Colonic mucosa (tissue), 4 donors: Measurements from ENCODE around the gene PPARA. TPM values are rescaled to one million over a fixed set of nuclear protein-coding genes. Genes with fewer than 3 reads are reported as not detected.

ENCODE experiments used
- DNase-seq: peaks from one replicate; pipeline ENCODE4 v3.0.0-alpha.2; 2020
- H3K27ac ChIP-seq: fragments of 200-600 bp; one replicate; pipeline ENCODE4 v1.8.0; 2021
- H3K27me3 ChIP-seq: fragments of 200-600 bp; one replicate; pipeline ENCODE4 v1.8.0; 2021
- H3K36me3 ChIP-seq: fragments of 200-600 bp; one replicate; pipeline ENCODE4 v1.8.0; 2021
- H3K4me1 ChIP-seq: fragments of 200-600 bp; one replicate; pipeline ENCODE4 v1.8.0; 2021; ENCODE audit warnings: mild to moderate bottlenecking
- H3K4me3 ChIP-seq: fragments of 200-600 bp; one replicate; pipeline ENCODE4 v1.8.0; 2021
- H3K9ac ChIP-seq, 2 donors: one replicate each; pipeline ENCODE4 v1.7.0; 2013; ENCODE audit warnings: control low read depth in 2 of 2, low read depth in 2 of 2, low read length in 2 of 2
- H3K9me3 ChIP-seq: fragments of 200-600 bp; one replicate; pipeline ENCODE4 v1.8.0; 2021
- intact Hi-C: fragments of 100-400 bp; cut with DNase I; formaldehyde crosslinking; loops from one replicate; pipeline ENCODE4 v1.14.1; 2022
- total RNA-seq, 2 donors: library from RNA; stranded (reverse); fragmentation: NEBNext Ultra II Directional in 1 of 2; extraction: Animal tissue kit (Norgen Biotek cat#: 25700) in 1 of 2; gene quantifications; one replicate each; pipeline ENCODE4 v1.2.1, GENCODE V29; 2021
- TF ChIP-seq, protein P1 (sequence below): fragments of 200-600 bp; IDR thresholded peaks from one replicate; pipeline ENCODE4 v1.8.0; 2022; ENCODE audit warnings: antibody characterized with exemption, mild to moderate bottlenecking
- donor health status: healthy.
- donor health status: DM: no; HTN: no; CAD: no.
- donor health status: DM: no; HTN: no; CAD: no.

Gene PPARA
- total RNA-seq, 2 donors from 2014 or later = 59.8 to 74.8 TPM

DNA sequence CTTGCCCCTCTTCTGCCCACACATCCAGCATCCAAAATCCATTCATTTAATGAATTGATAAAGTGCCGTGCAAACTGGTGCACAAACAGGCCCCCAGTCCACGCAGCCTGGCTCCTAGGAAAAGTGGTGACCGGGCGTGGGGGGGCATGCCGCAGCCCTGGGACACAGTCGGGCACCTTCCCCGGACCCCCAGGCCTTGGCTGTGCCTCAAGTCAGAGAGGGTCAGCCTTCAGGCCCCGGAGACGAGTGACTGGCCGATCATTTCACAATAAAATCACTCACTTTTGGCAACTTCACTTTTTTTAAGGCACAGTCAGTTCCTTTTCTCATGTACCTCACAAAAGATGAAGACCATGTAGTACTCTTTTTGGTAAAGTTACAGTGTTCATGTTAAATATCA lies 91.8 kb downstream of the PPARA start:
- Histone ChIP-seq H3K27me3 (no peaks in the 10 kb centered on the region), H3K4me3 (no peak overlapping the region), H3K27ac (no peak overlapping the region), H3K36me3 (no peaks in the 10 kb centered on the region), H3K4me1 (no peaks in the 10 kb centered on the region), H3K9me3 (no peaks in the 10 kb centered on the region), H3K9ac (no peak overlapping the region)
- intact Hi-C loops = loop anchor here (10.0 kb wide), 1 partner anchor 117 kb away; no protein-coding TSS in a partner anchor
- DNase-seq = no peak
- TF ChIP-seq, protein P1, sequence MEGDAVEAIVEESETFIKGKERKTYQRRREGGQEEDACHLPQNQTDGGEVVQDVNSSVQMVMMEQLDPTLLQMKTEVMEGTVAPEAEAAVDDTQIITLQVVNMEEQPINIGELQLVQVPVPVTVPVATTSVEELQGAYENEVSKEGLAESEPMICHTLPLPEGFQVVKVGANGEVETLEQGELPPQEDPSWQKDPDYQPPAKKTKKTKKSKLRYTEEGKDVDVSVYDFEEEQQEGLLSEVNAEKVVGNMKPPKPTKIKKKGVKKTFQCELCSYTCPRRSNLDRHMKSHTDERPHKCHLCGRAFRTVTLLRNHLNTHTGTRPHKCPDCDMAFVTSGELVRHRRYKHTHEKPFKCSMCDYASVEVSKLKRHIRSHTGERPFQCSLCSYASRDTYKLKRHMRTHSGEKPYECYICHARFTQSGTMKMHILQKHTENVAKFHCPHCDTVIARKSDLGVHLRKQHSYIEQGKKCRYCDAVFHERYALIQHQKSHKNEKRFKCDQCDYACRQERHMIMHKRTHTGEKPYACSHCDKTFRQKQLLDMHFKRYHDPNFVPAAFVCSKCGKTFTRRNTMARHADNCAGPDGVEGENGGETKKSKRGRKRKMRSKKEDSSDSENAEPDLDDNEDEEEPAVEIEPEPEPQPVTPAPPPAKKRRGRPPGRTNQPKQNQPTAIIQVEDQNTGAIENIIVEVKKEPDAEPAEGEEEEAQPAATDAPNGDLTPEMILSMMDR = no peak

DNA sequence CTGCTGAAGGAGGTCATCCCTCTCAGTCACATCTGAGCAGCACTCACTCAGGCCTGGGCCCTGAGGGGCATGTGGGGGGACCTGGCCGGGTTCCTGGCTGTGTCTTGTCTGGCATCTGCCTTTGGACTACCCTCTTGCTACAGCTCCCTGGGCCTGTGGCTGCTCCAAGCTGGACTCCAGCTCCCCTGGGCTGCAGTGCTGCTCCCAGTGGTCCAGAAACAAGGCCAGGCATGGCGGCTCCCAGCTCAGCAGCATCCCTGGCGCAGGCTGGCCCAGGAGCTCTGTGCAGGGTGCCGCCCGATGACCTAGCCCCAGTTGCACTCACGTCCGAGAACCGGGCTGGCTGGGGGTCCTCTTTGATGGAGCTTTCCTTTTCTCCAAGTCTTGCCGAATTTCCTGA lies 94.4 kb downstream of the PPARA start:
- Histone ChIP-seq H3K27ac (no peak overlapping the region), H3K9ac (no peak overlapping the region), H3K36me3 (no peaks in the 10 kb centered on the region), H3K9me3 (no peaks in the 10 kb centered on the region), H3K4me1 (peaks cover 4% of the 10 kb centered on the region), H3K27me3 (no peaks in the 10 kb centered on the region), H3K4me3 (no peak overlapping the region)
- DNase-seq = no peak
- intact Hi-C loops = loop anchor here (5.0 to 10.0 kb wide), 2 partner anchors 53 to 120 kb away; partner anchors contain the start of gene GTSE1
- TF ChIP-seq, protein P1 = no peak

DNA sequence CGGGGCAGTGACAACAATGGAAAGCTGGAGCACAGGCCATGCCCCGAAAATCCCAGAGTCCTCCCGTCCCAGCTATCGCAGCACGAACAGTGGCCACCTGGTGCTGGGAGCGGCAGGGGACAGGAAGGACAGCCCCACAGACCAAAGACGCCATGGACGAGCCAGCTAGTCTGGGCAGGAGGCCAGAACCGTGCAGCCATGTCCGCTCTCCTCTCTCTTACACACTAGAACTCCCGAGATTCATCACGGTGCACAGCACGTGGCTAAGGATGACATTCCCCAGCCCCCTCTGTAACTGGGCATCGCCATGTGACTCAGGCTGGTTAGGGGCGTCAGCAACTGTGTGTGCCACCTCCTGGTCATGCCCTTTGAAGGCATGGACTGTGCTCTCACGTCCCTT lies 95.2 kb downstream of the PPARA start:
- TF ChIP-seq, protein P1 = no peak
- H3K4me1 ChIP-seq = peaks cover 4% of the 10 kb centered on the region
- no peak overlapping the region for H3K27ac ChIP-seq
- H3K9me3 ChIP-seq = no peaks in the 10 kb centered on the region
- intact Hi-C loops = loop anchor here (5.0 to 10.0 kb wide), 2 partner anchors 52 to 121 kb away; partner anchors contain the start of gene GTSE1
- H3K4me3 ChIP-seq = no peak overlapping the region
- H3K9ac ChIP-seq = no peak overlapping the region
- no peaks in the 10 kb centered on the region for H3K36me3 ChIP-seq
- no peaks in the 10 kb centered on the region for H3K27me3 ChIP-seq
- no peak for DNase-seq

DNA sequence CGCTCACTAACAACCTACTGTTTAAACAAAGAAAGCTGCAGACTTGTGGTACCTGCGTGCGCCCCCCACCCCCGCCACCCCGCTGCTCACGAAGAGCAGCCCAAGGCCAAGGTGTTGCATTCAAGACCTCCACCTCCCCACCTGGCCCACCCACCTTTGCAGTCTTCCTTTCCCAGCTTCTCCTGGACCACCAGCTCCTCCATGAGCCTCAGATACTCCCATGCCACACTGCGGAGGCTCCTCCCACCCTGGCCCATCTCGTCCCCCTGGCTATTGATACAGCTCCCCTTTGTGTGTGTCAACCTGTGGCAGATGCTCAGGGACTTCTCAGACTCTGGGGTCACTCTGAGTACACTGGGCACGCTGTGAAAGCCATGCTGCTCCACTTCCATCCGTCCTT lies 95.9 kb downstream of the PPARA start:
- no peak for DNase-seq
- no peak overlapping the region for H3K27ac ChIP-seq
- no peaks in the 10 kb centered on the region for H3K27me3 ChIP-seq
- H3K4me1 ChIP-seq = peaks cover 4% of the 10 kb centered on the region
- H3K4me3 ChIP-seq = no peak overlapping the region
- H3K9ac ChIP-seq = no peak overlapping the region
- H3K36me3 ChIP-seq = no peaks in the 10 kb centered on the region
- intact Hi-C loops = loop anchor here (5.0 to 10.0 kb wide), 2 partner anchors 51 to 121 kb away; partner anchors contain the start of gene GTSE1
- H3K9me3 ChIP-seq = no peaks in the 10 kb centered on the region
- TF ChIP-seq, protein P1 = no peak

DNA sequence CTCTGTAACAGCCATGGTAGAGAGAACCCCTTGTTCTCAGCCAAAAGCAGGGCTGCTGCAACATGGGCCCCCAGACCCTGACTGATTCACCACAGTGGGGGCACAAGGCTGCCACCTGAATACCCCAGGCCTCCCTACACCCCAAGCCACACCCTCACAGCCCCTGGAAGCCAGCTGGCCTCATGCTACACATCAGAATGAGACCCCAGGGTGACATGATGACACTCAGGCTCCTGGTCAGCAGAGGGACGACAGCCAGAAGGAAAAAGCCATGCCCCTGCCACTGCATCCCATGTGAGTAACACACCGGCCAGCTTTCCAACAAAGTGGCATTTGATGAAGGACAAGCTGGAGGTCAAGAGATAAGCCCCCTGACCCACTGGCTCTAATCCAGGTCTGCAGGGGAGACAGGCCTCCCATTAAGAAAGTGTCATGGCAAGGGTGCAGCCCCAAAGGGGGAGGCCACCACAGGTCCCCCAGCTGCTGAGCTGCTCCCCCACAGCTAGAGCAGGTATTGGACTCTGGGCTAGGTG lies 97.2 kb downstream of the PPARA start:
- intact Hi-C loops = loop anchor here (5.0 to 10.0 kb wide), 2 partner anchors 50 to 123 kb away; partner anchors contain the start of gene GTSE1
- Histone ChIP-seq H3K4me3 (no peak overlapping the region), H3K36me3 (no peaks in the 10 kb centered on the region), H3K27ac (no peak overlapping the region), H3K4me1 (peaks cover 4% of the 10 kb centered on the region), H3K9me3 (no peaks in the 10 kb centered on the region), H3K27me3 (no peaks in the 10 kb centered on the region), H3K9ac (no peak overlapping the region)
- DNase-seq = no peak
- TF ChIP-seq, protein P1 = no peak
